ENCODE data around the gene DEDD2. TPM values are rescaled to one million over a fixed set of nuclear protein-coding genes. Genes with fewer than 3 reads are reported as not detected.

DEDD2 gene
- total RNA-seq, 1 donor from 2014 or later: 19.9 TPM

DNA sequence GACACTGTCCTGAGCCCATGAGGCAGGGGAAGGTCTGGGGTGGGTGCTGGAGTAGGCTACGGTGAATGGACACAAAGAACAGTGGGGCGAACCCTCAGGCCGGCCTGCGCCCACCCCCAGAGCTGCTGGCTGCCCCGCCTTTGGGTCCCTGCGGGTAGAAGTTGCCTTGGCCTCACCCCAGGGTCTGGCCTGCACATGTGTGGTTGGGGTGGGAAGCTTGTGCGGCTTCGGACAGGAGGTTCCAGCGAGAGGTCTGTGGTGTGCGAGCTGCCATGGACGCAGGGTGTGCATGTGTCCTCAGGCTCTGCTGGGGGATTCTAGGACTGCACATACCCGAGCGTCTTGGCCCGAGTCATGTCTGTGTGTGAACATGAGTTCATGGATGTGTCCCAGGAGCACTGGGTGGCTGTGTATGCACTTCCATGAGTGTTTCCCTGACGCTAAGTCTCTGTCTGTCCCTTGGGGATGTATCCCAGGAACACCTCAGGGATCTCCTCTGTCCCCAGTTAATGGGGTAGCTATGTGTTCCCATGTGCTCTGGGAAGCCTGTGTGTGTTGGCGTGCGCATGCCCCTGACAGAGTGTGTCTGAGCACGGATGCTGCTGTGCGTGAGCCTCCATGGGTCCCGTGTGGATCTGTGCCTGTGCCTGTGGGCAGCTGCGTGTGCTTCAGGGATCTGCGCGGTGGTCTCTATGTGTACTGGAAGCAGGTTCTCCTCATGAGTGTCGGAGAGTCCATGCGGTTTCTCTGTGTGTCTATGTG, 64.4 kb downstream of the DEDD2 start:
- peaks cover 3% of the 10 kb centered on the region for H3K36me3 Mint-ChIP-seq (ENCODE audit: low read depth)
- no peaks in the 10 kb centered on the region for H3K9me3 Mint-ChIP-seq (ENCODE audit: low read depth)
- H3K27me3 Mint-ChIP-seq (ENCODE audit: low read depth): peaks cover 78% of the 10 kb centered on the region
- no peak overlapping the region for H3K27ac Mint-ChIP-seq (ENCODE audit: unreplicated experiment)
- H3K4me3 Mint-ChIP-seq (ENCODE audit: unreplicated experiment): no peak overlapping the region
- no peak for DNase-seq (ENCODE audit: low spot score)
- TF ChIP-seq, protein P1, sequence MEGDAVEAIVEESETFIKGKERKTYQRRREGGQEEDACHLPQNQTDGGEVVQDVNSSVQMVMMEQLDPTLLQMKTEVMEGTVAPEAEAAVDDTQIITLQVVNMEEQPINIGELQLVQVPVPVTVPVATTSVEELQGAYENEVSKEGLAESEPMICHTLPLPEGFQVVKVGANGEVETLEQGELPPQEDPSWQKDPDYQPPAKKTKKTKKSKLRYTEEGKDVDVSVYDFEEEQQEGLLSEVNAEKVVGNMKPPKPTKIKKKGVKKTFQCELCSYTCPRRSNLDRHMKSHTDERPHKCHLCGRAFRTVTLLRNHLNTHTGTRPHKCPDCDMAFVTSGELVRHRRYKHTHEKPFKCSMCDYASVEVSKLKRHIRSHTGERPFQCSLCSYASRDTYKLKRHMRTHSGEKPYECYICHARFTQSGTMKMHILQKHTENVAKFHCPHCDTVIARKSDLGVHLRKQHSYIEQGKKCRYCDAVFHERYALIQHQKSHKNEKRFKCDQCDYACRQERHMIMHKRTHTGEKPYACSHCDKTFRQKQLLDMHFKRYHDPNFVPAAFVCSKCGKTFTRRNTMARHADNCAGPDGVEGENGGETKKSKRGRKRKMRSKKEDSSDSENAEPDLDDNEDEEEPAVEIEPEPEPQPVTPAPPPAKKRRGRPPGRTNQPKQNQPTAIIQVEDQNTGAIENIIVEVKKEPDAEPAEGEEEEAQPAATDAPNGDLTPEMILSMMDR (IDR thresholded peaks at IDR 0.05): no peak
- H3K4me1 Mint-ChIP-seq (ENCODE audit: low read depth): no peaks in the 10 kb centered on the region

DNA sequence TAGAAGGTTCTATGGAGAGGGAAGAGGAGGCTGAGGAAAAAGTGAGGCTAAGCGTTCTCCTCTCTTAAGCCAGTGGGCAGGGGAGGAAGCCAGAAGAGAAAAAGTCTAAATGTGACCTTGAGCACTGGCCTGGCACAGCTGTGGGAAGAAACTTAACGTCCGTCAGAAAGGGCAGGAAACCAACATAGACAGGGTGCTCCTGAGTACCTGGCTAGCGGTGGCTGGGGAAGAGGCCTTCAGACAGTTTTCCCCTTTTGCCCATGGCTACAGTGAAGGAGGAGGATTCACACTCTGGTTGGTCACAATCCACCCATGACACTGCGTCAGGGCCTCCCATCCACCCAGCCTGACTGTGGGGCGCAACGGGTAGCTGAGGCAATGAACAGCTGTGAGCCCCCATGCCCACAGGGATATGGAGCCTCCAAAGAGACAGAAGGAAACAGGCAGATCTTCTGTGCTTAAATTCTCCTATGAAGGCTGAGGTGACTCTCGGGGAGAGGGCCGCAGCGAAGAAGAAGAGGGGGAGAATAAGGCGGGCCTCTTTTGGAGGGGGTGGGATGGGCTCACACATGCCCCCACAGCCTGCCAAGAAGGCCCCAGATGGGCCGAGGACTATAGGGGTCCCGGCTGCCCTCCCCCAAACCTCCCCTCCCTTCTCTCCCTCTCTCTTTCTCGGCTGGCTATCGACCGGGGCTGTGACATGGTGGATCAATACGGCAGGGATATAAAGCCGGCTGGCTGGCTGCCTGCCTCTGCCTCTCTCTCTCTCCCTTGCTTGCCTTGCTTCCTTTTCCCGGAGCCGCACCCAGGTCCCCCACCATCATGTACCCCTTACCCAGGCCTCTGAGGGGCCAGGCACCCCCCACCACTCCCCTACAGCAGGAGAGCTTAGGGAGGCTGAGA, 65.4 kb downstream of the DEDD2 start:
- H3K4me1 Mint-ChIP-seq (ENCODE audit: low read depth): no peaks in the 10 kb centered on the region
- H3K9me3 Mint-ChIP-seq (ENCODE audit: low read depth): no peaks in the 10 kb centered on the region
- TF ChIP-seq, protein P1 (IDR thresholded peaks at IDR 0.05): no peak
- H3K4me3 Mint-ChIP-seq (ENCODE audit: unreplicated experiment): no peak overlapping the region
- peaks cover 3% of the 10 kb centered on the region for H3K36me3 Mint-ChIP-seq (ENCODE audit: low read depth)
- H3K27me3 Mint-ChIP-seq (ENCODE audit: low read depth): peaks cover 77% of the 10 kb centered on the region
- no peak overlapping the region for H3K27ac Mint-ChIP-seq (ENCODE audit: unreplicated experiment)
- no peak for DNase-seq (ENCODE audit: low spot score)

DNA sequence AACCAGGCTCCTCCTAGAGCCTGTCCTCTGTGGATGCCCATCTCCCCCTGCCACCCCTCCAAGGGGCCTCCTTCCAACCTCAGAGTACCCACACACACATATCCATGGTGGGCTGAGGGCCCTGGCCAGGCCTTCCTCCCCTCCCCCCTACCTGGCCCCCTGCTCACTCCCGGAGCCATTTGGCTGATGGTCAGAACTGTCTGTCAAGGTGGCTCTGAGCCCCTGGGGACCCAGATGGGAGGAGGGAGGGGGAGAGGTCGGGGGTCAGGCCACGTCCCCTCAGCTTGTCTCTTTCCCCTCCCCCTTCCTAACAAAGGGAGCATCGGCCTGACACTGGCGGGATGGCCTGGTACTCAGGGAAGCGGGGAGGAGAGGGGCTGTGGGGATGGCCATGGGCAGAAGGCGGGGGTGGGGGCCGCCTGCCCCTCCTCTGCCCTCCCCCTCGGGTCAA, 66.5 kb downstream of the DEDD2 start:
- TF ChIP-seq, protein P1 (IDR thresholded peaks at IDR 0.05): no peak
- Mint-ChIP-seq H3K27ac (ENCODE audit: unreplicated experiment) (no peak overlapping the region), H3K27me3 (ENCODE audit: low read depth) (peaks cover 78% of the 10 kb centered on the region), H3K4me3 (ENCODE audit: unreplicated experiment) (no peak overlapping the region), H3K4me1 (ENCODE audit: low read depth) (no peaks in the 10 kb centered on the region), H3K9me3 (ENCODE audit: low read depth) (no peaks in the 10 kb centered on the region), H3K36me3 (ENCODE audit: low read depth) (peaks cover 3% of the 10 kb centered on the region)
- no peak for DNase-seq (ENCODE audit: low spot score)

DNA sequence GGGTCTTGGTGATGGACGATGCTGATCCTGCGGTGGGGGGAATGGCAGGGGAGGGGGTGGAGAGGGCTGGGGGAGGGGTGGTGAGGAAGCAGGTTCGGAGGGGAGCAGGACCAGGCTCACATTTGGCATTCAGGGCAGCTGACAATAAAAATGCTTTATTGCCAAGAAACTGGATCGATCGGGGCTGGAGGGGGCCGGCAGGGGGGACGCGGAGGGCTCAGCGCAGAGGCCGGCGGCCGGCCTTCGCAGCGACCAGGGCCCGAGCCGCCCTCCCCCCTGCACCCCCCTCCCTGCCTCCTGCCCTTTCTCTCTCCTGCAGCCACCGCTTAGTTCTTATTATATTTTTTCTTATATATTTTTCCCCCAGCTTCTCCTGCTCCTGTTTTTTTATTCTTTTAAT, 67.1 kb downstream of the DEDD2 start:
- H3K36me3 Mint-ChIP-seq (ENCODE audit: low read depth): peaks cover 3% of the 10 kb centered on the region
- no peaks in the 10 kb centered on the region for H3K4me1 Mint-ChIP-seq (ENCODE audit: low read depth)
- H3K27ac Mint-ChIP-seq (ENCODE audit: unreplicated experiment): no peak overlapping the region
- no peak overlapping the region for H3K4me3 Mint-ChIP-seq (ENCODE audit: unreplicated experiment)
- H3K27me3 Mint-ChIP-seq (ENCODE audit: low read depth): peaks cover 77% of the 10 kb centered on the region
- no peak for DNase-seq (ENCODE audit: low spot score)
- TF ChIP-seq, protein P1 (IDR thresholded peaks at IDR 0.05): no peak
- no peaks in the 10 kb centered on the region for H3K9me3 Mint-ChIP-seq (ENCODE audit: low read depth)

DNA sequence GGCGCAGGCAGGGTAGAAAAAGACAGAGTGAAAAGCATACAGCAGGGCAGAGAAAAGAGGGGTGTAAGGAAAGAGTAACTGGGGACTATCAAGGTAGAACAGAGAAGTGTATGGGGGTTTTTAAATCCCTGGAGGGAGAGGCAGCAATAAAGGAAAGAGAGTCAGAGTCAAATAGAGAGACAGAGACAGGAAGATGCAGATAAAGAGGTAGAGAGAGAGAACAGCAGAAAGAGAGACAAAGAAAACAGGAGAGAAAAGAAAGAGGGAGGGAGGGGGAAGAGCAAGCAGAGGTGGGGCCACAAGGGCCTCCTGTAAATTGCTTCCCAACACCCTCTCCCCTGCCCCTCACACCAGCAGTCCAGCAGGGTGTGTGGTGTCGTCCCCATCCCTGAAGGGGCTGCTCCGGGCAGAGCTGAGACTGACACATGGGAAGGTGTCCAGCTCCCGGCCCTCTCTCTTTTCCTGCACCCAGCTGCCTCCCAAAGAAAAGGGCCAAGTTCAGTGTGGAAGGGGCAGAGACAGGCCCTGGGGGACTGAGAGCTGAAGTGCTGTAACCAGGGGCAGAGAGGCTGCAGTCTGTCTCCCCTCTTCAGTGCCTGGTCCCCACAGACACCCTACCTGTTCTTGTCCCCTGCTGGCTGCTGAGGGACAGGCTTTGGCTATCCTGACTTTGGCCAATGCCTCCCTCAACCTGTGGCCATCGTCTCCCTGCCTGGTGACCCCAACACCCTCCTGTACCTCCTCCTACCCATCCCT, 67.9 kb downstream of the DEDD2 start:
- no peak for DNase-seq (ENCODE audit: low spot score)
- TF ChIP-seq, protein P1 (IDR thresholded peaks at IDR 0.05): no peak
- Mint-ChIP-seq H3K9me3 (ENCODE audit: low read depth) (no peaks in the 10 kb centered on the region), H3K36me3 (ENCODE audit: low read depth) (peaks cover 3% of the 10 kb centered on the region), H3K27ac (ENCODE audit: unreplicated experiment) (no peak overlapping the region), H3K4me3 (ENCODE audit: unreplicated experiment) (no peak overlapping the region), H3K27me3 (ENCODE audit: low read depth) (peaks cover 74% of the 10 kb centered on the region), H3K4me1 (ENCODE audit: low read depth) (no peaks in the 10 kb centered on the region)
